PC-3 (cell line): ENCODE data around the gene TESK2. TPM values are rescaled to one million over a fixed set of nuclear protein-coding genes. Genes with fewer than 3 reads are reported as not detected.

Experiments used
- ATAC-seq: fragments of 200-7000 bp; cut with Tn5 transposase; 2 replicates; pipeline ENCODE4 v1.9.1; 2020; ENCODE audit warnings: mild to moderate bottlenecking, moderate library complexity
- BruUV-seq: library from RNA; stranded (reverse); fragments of 400-500 nt; replicated peaks from 2 replicates; lab custom pipeline; 2021; lab: Mats Ljungman, UMichigan
- CTCF ChIA-PET: fragments of 300-600 bp; sonication (Branson Sonifier 250); formaldehyde crosslinking; loops from one replicate; lab custom pipeline; 2022; ENCODE audit warnings: antibody characterized with exemption; lab: Charles Lee
- POLR2A ChIA-PET: fragments of 300-600 bp; sonication (Branson Sonifier 250); formaldehyde crosslinking; loops from one replicate; lab custom pipeline; 2022; ENCODE audit warnings: antibody characterized with exemption; ENCODE audit not compliant: unreplicated experiment; lab: Charles Lee
- DNase-seq: peaks from one replicate; pipeline ENCODE4 v3.0.0-alpha.2; 2015
- H2AFZ ChIP-seq: fragments of 300-600 bp; sonication (generic); 2 replicates; pipeline ENCODE4 v1.6.0; 2016; ENCODE audit warnings: antibody characterized with exemption, low read length
- H3F3A ChIP-seq: fragments of 300-600 bp; sonication (generic); one replicate; pipeline ENCODE4 v1.6.0; 2017; ENCODE audit warnings: antibody characterized with exemption, low read length, control low read depth, mild to moderate bottlenecking; ENCODE audit not compliant: unreplicated experiment
- H3K27ac ChIP-seq: fragments of 300-600 bp; sonication (generic); 2 replicates; pipeline ENCODE4 v1.5.1; 2016; ENCODE audit warnings: mild to moderate bottlenecking, low read length
- H3K27me3 ChIP-seq: fragments of 300-600 bp; sonication (generic); 2 replicates; pipeline ENCODE4 v1.6.1; 2016; ENCODE audit warnings: low read length, mixed read lengths
- H3K36me3 ChIP-seq: fragments of 300-600 bp; sonication (generic); 2 replicates; pipeline ENCODE4 v1.6.1; 2016; ENCODE audit warnings: low read depth, mixed run types, low read length, mixed read lengths
- H3K4me1 ChIP-seq: fragments of 300-600 bp; sonication (generic); 2 replicates; pipeline ENCODE4 v1.5.1; 2016; ENCODE audit warnings: low read length; ENCODE audit not compliant: insufficient read depth
- H3K4me2 ChIP-seq: fragments of 300-600 bp; sonication (generic); 2 replicates; pipeline ENCODE4 v1.6.0; 2016; ENCODE audit warnings: low read length
- H3K4me3 ChIP-seq: fragments of 300-600 bp; sonication (generic); 2 replicates; pipeline ENCODE4 v1.5.1; 2016; ENCODE audit warnings: mild to moderate bottlenecking, low read length, mixed read lengths
- H3K79me2 ChIP-seq: fragments of 300-600 bp; sonication (generic); 2 replicates; pipeline ENCODE4 v1.6.1; 2017; ENCODE audit warnings: low read length, mixed read lengths
- H3K9ac ChIP-seq: fragments of 300-600 bp; sonication (generic); 2 replicates; pipeline ENCODE4 v1.6.0; 2016; ENCODE audit warnings: mild to moderate bottlenecking, low read length
- H3K9me2 ChIP-seq: fragments of 300-600 bp; sonication (generic); replicated peaks from 2 replicates; pipeline ENCODE4 v1.6.1; 2016; ENCODE audit warnings: mixed run types, low read length, mixed read lengths
- H3K9me3 ChIP-seq: fragments of 300-600 bp; sonication (generic); 2 replicates; pipeline ENCODE4 v1.6.1; 2016; ENCODE audit warnings: low read length, mixed read lengths
- H4K20me1 ChIP-seq: fragments of 300-600 bp; sonication (generic); 2 replicates; pipeline ENCODE4 v1.6.1; 2016; ENCODE audit warnings: low read length, mixed read lengths
- EZH2 ChIP-seq: fragments of 300-600 bp; sonication (generic); IDR thresholded peaks from one replicate; pipeline ENCODE4 v1.6.1; 2017; ENCODE audit warnings: antibody characterized with exemption, mild to moderate bottlenecking, low read length; ENCODE audit not compliant: unreplicated experiment
- EZH2phosphoT487 ChIP-seq: fragments of 300-600 bp; sonication (generic); IDR thresholded peaks from 2 replicates; pipeline ENCODE4 v1.6.1; 2018; ENCODE audit warnings: mild to moderate bottlenecking, antibody characterized with exemption, low read length, borderline replicate concordance
- intact Hi-C: fragments of 100-400 bp; cut with micrococcal nuclease; formaldehyde crosslinking; loops from 2 replicates; pipeline ENCODE4 v1.9.0; 2023
- total RNA-seq: library from RNA; depleted of rRNA; stranded (reverse); fragments of >200 nt; gene quantifications from 2 replicates; pipeline ENCODE4 v1.2.3, GENCODE V29; 2014
- TF ChIP-seq, protein P1 (sequence below): fragments of 300-600 bp; sonication (generic); conservative IDR thresholded peaks from 2 replicates; pipeline ENCODE4 v1.5.1; 2017; ENCODE audit warnings: antibody characterized with exemption, low read depth, mild to moderate bottlenecking, low read length

Gene TESK2
- total RNA-seq, 1 experiment from 2014 or later: 6.0 TPM

DNA sequence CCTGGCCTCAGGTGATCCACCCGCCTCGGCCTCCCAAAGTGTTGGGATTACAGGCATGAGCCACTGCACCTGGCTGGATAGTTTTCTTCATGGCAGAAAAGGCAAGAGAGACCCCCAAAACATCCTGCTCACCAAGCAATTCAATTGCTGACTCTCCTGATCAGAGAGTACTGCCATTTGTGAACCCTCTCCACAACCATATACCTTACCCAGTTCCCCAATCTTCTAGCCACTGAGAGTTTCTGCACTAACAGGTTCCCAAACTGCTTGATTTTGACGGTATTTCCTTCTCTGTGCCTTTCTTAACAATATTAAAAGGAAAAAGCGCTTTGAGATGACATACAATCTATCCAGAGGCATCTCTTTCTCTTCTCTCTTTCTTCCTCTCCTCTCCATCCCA, 110.8 kb downstream of the TESK2 start:
- ATAC-seq: no peak
- no peak overlapping the region for H3K4me3 ChIP-seq

DNA sequence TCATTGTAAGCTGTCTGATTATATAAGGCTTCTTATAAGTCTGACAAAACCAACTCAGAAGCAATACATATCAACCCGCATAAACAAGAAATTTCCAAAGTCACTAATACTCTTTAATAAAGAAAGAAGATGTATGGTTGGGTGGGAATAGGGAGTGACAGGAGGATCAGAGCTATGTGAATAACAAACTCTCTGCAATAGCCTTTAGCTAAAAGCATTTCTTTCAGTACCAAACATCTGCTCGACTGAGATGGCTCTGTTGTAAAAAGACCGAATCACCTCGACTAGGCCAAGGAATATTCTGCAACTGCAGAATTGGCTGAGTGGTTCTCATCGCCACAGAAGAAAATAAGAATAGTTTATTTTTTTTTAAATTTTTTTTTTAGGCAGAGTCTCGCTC, 111.4 kb downstream of the TESK2 start:
- CTCF ChIA-PET: no interaction called here

More for the DNA sequence above, 110.8 kb downstream of the TESK2 start:
- Histone ChIP-seq H3K36me3 (no peaks in the 10 kb centered on the region), H3K9me3 (no peaks in the 10 kb centered on the region), H3K4me1 (peaks cover 4% of the 10 kb centered on the region; the same call in 1 of the 2 replicates), H3F3A (no peaks in the 10 kb centered on the region), H3K9me2 (no peaks in the 10 kb centered on the region), H3K9ac (no peak overlapping the region), H3K27me3 (no peaks in the 10 kb centered on the region), H2AFZ (no peak overlapping the region), H3K27ac (no peak overlapping the region), H4K20me1 (no peaks in the 10 kb centered on the region), H3K4me2 (no peak overlapping the region), H3K79me2 (no peaks in the 10 kb centered on the region)
- intact Hi-C loops: no loop called here
- ChIA-PET CTCF (interaction anchor here (0.6 kb wide), 1 partner anchor 110 kb away, joined by 3 read pairs; no protein-coding TSS in a partner anchor), POLR2A (no interaction called here)
- no TSS peak for BruUV-seq
- no peak for DNase-seq
- TF ChIP-seq EZH2phosphoT487 (no peak), EZH2 (no peak)
- TF ChIP-seq, protein P1, sequence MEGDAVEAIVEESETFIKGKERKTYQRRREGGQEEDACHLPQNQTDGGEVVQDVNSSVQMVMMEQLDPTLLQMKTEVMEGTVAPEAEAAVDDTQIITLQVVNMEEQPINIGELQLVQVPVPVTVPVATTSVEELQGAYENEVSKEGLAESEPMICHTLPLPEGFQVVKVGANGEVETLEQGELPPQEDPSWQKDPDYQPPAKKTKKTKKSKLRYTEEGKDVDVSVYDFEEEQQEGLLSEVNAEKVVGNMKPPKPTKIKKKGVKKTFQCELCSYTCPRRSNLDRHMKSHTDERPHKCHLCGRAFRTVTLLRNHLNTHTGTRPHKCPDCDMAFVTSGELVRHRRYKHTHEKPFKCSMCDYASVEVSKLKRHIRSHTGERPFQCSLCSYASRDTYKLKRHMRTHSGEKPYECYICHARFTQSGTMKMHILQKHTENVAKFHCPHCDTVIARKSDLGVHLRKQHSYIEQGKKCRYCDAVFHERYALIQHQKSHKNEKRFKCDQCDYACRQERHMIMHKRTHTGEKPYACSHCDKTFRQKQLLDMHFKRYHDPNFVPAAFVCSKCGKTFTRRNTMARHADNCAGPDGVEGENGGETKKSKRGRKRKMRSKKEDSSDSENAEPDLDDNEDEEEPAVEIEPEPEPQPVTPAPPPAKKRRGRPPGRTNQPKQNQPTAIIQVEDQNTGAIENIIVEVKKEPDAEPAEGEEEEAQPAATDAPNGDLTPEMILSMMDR: no peak

DNA sequence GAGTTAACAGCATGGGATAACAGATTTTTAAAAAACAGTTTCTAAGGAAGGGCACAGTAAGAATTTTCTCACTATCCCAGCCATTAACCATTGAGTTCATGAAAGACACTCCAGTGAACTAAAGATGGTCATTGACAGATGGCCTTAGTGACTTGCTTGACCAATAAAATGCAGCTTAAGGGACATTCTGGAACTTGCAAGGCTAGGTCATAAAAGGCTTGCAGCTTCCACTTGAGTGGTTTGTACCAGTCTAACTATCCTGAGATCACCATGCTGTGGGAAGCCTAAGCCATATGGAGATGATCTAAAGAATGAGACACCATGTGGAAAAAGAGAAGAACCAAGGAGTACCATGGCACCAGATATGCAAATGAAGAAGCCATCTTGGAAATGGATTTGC, 112.8 kb downstream of the TESK2 start:
- ChIA-PET CTCF (no interaction called here), POLR2A (no interaction called here)
- Histone ChIP-seq H3K4me1 (peaks cover 4% of the 10 kb centered on the region; the same call in 1 of the 2 replicates), H3K9me2 (no peaks in the 10 kb centered on the region), H3K9ac (no peak overlapping the region), H3K4me2 (no peak overlapping the region), H3K9me3 (no peaks in the 10 kb centered on the region), H3K36me3 (no peaks in the 10 kb centered on the region), H4K20me1 (no peaks in the 10 kb centered on the region), H3K27ac (no peak overlapping the region), H3K4me3 (no peak overlapping the region), H3K27me3 (no peaks in the 10 kb centered on the region), H3F3A (no peaks in the 10 kb centered on the region), H2AFZ (no peak overlapping the region), H3K79me2 (no peaks in the 10 kb centered on the region)
- intact Hi-C loops: no loop called here
- no peak for DNase-seq
- no peak for ATAC-seq
- BruUV-seq: no TSS peak
- TF ChIP-seq EZH2 (no peak), EZH2phosphoT487 (no peak)
- TF ChIP-seq, protein P1: no peak

More for the DNA sequence above, 111.4 kb downstream of the TESK2 start:
- Histone ChIP-seq H3K27me3 (no peaks in the 10 kb centered on the region), H3K36me3 (no peaks in the 10 kb centered on the region), H3K27ac (no peak overlapping the region), H3K79me2 (no peaks in the 10 kb centered on the region), H3K4me3 (no peak overlapping the region), H3K4me1 (peaks cover 4% of the 10 kb centered on the region; the same call in 1 of the 2 replicates), H3K9me2 (no peaks in the 10 kb centered on the region), H3F3A (no peaks in the 10 kb centered on the region), H2AFZ (no peak overlapping the region), H4K20me1 (no peaks in the 10 kb centered on the region), H3K4me2 (no peak overlapping the region), H3K9ac (no peak overlapping the region), H3K9me3 (no peaks in the 10 kb centered on the region)
- DNase-seq: no peak
- POLR2A ChIA-PET: no interaction called here
- TF ChIP-seq, protein P1: no peak
- TF ChIP-seq EZH2 (no peak), EZH2phosphoT487 (no peak)
- intact Hi-C loops: no loop called here
- BruUV-seq: no TSS peak
- no peak for ATAC-seq
